Measurements from ENCODE around the gene AGBL1. TPM values are rescaled to one million over a fixed set of nuclear protein-coding genes. Genes with fewer than 3 reads are reported as not detected.

AGBL1 gene
- total and polyA plus RNA-seq, 2 donors, result under 0.01 to 0.02 TPM

GRCh38 chr15:86375733-86376280, 296.1 kb downstream of the AGBL1 start:
- no peaks in the 10 kb centered on the region for H3K4me1 ChIP-seq (ENCODE audit: control insufficient read depth in 2 of 2, insufficient read depth in 2 of 2, low read length in 2 of 2)
- H3K9me3 ChIP-seq (ENCODE audit: control insufficient read depth in 2 of 2, insufficient read depth in 1 of 2, low read length in 1 of 2), result no peaks in the 10 kb centered on the region
- no peak for DNase-seq (ENCODE audit: low read depth in 6 of 9, low spot score in 9 of 9)
- no peak overlapping the region for H3K27ac ChIP-seq (ENCODE audit: low read depth in 1 of 2, low read length in 1 of 2)
- H3K27me3 ChIP-seq (ENCODE audit: control insufficient read depth in 2 of 2, insufficient read depth in 1 of 2, low read length in 1 of 2), result no peaks in the 10 kb centered on the region
- no peaks in the 10 kb centered on the region for H3K36me3 ChIP-seq (ENCODE audit: control insufficient read depth in 2 of 2, insufficient read depth in 2 of 2, low read length in 1 of 2)
- 84% methylated on average over 1 of the region's 1 CpG for WGBS
- H3K4me3 ChIP-seq (ENCODE audit: low read length in 2 of 2), result no peak overlapping the region

- Histone ChIP-seq H3K27me3 (ENCODE audit: control insufficient read depth in 2 of 2, insufficient read depth in 1 of 2, low read length in 1 of 2) (no peaks in the 10 kb centered on the region), H3K4me1 (ENCODE audit: control insufficient read depth in 2 of 2, insufficient read depth in 2 of 2, low read length in 2 of 2) (no peaks in the 10 kb centered on the region), H3K36me3 (ENCODE audit: control insufficient read depth in 2 of 2, insufficient read depth in 2 of 2, low read length in 1 of 2) (no peaks in the 10 kb centered on the region), H3K27ac (ENCODE audit: low read depth in 1 of 2, low read length in 1 of 2) (no peak overlapping the region), H3K4me3 (ENCODE audit: low read length in 2 of 2) (no peak overlapping the region), H3K9me3 (ENCODE audit: control insufficient read depth in 2 of 2, insufficient read depth in 1 of 2, low read length in 1 of 2) (no peaks in the 10 kb centered on the region)
- DNase-seq (ENCODE audit: low read depth in 6 of 9, low spot score in 9 of 9), result no peak
- WGBS, result 79% methylated on average over 1 of the region's 1 CpG
Observed at GRCh38 chr15:86377914-86378313, 298.2 kb downstream of the AGBL1 start.

- Histone ChIP-seq H3K4me3 (ENCODE audit: low read length in 2 of 2) (no peak overlapping the region), H3K9me3 (ENCODE audit: control insufficient read depth in 2 of 2, insufficient read depth in 1 of 2, low read length in 1 of 2) (no peaks in the 10 kb centered on the region), H3K27ac (ENCODE audit: low read depth in 1 of 2, low read length in 1 of 2) (no peak overlapping the region), H3K27me3 (ENCODE audit: control insufficient read depth in 2 of 2, insufficient read depth in 1 of 2, low read length in 1 of 2) (no peaks in the 10 kb centered on the region), H3K36me3 (ENCODE audit: control insufficient read depth in 2 of 2, insufficient read depth in 2 of 2, low read length in 1 of 2) (no peaks in the 10 kb centered on the region), H3K4me1 (ENCODE audit: control insufficient read depth in 2 of 2, insufficient read depth in 2 of 2, low read length in 2 of 2) (no peaks in the 10 kb centered on the region)
- WGBS, result 91% methylated on average over 5 of the region's 5 CpGs
- DNase-seq (ENCODE audit: low read depth in 6 of 9, low spot score in 9 of 9), result no peak
Observed at GRCh38 chr15:86382341-86382740, 302.7 kb downstream of the AGBL1 start.

GRCh38 chr15:86383611-86384010, 303.9 kb downstream of the AGBL1 start:
- Histone ChIP-seq H3K27me3 (ENCODE audit: control insufficient read depth in 2 of 2, insufficient read depth in 1 of 2, low read length in 1 of 2) (no peaks in the 10 kb centered on the region), H3K36me3 (ENCODE audit: control insufficient read depth in 2 of 2, insufficient read depth in 2 of 2, low read length in 1 of 2) (no peaks in the 10 kb centered on the region), H3K27ac (ENCODE audit: low read depth in 1 of 2, low read length in 1 of 2) (no peak overlapping the region), H3K4me3 (ENCODE audit: low read length in 2 of 2) (no peak overlapping the region), H3K9me3 (ENCODE audit: control insufficient read depth in 2 of 2, insufficient read depth in 1 of 2, low read length in 1 of 2) (no peaks in the 10 kb centered on the region), H3K4me1 (ENCODE audit: control insufficient read depth in 2 of 2, insufficient read depth in 2 of 2, low read length in 2 of 2) (no peaks in the 10 kb centered on the region)
- WGBS, result 91% methylated on average over 6 of the region's 6 CpGs
- no peak for DNase-seq (ENCODE audit: low read depth in 6 of 9, low spot score in 9 of 9)

- Histone ChIP-seq H3K27me3 (ENCODE audit: control insufficient read depth in 2 of 2, insufficient read depth in 1 of 2, low read length in 1 of 2) (no peaks in the 10 kb centered on the region), H3K27ac (ENCODE audit: low read depth in 1 of 2, low read length in 1 of 2) (no peak overlapping the region), H3K4me1 (ENCODE audit: control insufficient read depth in 2 of 2, insufficient read depth in 2 of 2, low read length in 2 of 2) (no peaks in the 10 kb centered on the region), H3K9me3 (ENCODE audit: control insufficient read depth in 2 of 2, insufficient read depth in 1 of 2, low read length in 1 of 2) (no peaks in the 10 kb centered on the region), H3K4me3 (ENCODE audit: low read length in 2 of 2) (no peak overlapping the region), H3K36me3 (ENCODE audit: control insufficient read depth in 2 of 2, insufficient read depth in 2 of 2, low read length in 1 of 2) (no peaks in the 10 kb centered on the region)
- DNase-seq (ENCODE audit: low read depth in 6 of 9, low spot score in 9 of 9), result no peak
- WGBS, result 88% methylated on average over 6 of the region's 6 CpGs
Observed at GRCh38 chr15:86384186-86384585, 304.5 kb downstream of the AGBL1 start.

GRCh38 chr15:86392296-86392695, 312.6 kb downstream of the AGBL1 start:
- Histone ChIP-seq H3K4me1 (ENCODE audit: control insufficient read depth in 2 of 2, insufficient read depth in 2 of 2, low read length in 2 of 2) (no peaks in the 10 kb centered on the region), H3K36me3 (ENCODE audit: control insufficient read depth in 2 of 2, insufficient read depth in 2 of 2, low read length in 1 of 2) (no peaks in the 10 kb centered on the region), H3K27me3 (ENCODE audit: control insufficient read depth in 2 of 2, insufficient read depth in 1 of 2, low read length in 1 of 2) (no peaks in the 10 kb centered on the region), H3K27ac (ENCODE audit: low read depth in 1 of 2, low read length in 1 of 2) (no peak overlapping the region), H3K9me3 (ENCODE audit: control insufficient read depth in 2 of 2, insufficient read depth in 1 of 2, low read length in 1 of 2) (no peaks in the 10 kb centered on the region), H3K4me3 (ENCODE audit: low read length in 2 of 2) (no peak overlapping the region)
- no peak for DNase-seq (ENCODE audit: low read depth in 6 of 9, low spot score in 9 of 9)
- 97% methylated on average over 1 of the region's 1 CpG for WGBS

GRCh38 chr15:86392874-86393273, 313.2 kb downstream of the AGBL1 start:
- no peaks in the 10 kb centered on the region for H3K9me3 ChIP-seq (ENCODE audit: control insufficient read depth in 2 of 2, insufficient read depth in 1 of 2, low read length in 1 of 2)
- no peaks in the 10 kb centered on the region for H3K27me3 ChIP-seq (ENCODE audit: control insufficient read depth in 2 of 2, insufficient read depth in 1 of 2, low read length in 1 of 2)
- no peaks in the 10 kb centered on the region for H3K36me3 ChIP-seq (ENCODE audit: control insufficient read depth in 2 of 2, insufficient read depth in 2 of 2, low read length in 1 of 2)
- DNase-seq (ENCODE audit: low read depth in 6 of 9, low spot score in 9 of 9), result no peak
- WGBS, result 82% methylated on average over 2 of the region's 2 CpGs
- no peak overlapping the region for H3K27ac ChIP-seq (ENCODE audit: low read depth in 1 of 2, low read length in 1 of 2)
- no peak overlapping the region for H3K4me3 ChIP-seq (ENCODE audit: low read length in 2 of 2)
- no peaks in the 10 kb centered on the region for H3K4me1 ChIP-seq (ENCODE audit: control insufficient read depth in 2 of 2, insufficient read depth in 2 of 2, low read length in 2 of 2)

GRCh38 chr15:86394866-86395265, 315.2 kb downstream of the AGBL1 start:
- WGBS, result 96% methylated on average over 1 of the region's 1 CpG
- DNase-seq (ENCODE audit: low read depth in 6 of 9, low spot score in 9 of 9), result no peak
- no peak overlapping the region for H3K4me3 ChIP-seq (ENCODE audit: low read length in 2 of 2)
- H3K27me3 ChIP-seq (ENCODE audit: control insufficient read depth in 2 of 2, insufficient read depth in 1 of 2, low read length in 1 of 2), result no peaks in the 10 kb centered on the region
- H3K4me1 ChIP-seq (ENCODE audit: control insufficient read depth in 2 of 2, insufficient read depth in 2 of 2, low read length in 2 of 2), result no peaks in the 10 kb centered on the region
- H3K9me3 ChIP-seq (ENCODE audit: control insufficient read depth in 2 of 2, insufficient read depth in 1 of 2, low read length in 1 of 2), result no peaks in the 10 kb centered on the region
- no peak overlapping the region for H3K27ac ChIP-seq (ENCODE audit: low read depth in 1 of 2, low read length in 1 of 2)
- H3K36me3 ChIP-seq (ENCODE audit: control insufficient read depth in 2 of 2, insufficient read depth in 2 of 2, low read length in 1 of 2), result no peaks in the 10 kb centered on the region

- 82% methylated on average over 5 of the region's 5 CpGs for WGBS
- Histone ChIP-seq H3K4me3 (ENCODE audit: low read length in 2 of 2) (no peak overlapping the region), H3K4me1 (ENCODE audit: control insufficient read depth in 2 of 2, insufficient read depth in 2 of 2, low read length in 2 of 2) (no peaks in the 10 kb centered on the region), H3K9me3 (ENCODE audit: control insufficient read depth in 2 of 2, insufficient read depth in 1 of 2, low read length in 1 of 2) (no peaks in the 10 kb centered on the region), H3K27ac (ENCODE audit: low read depth in 1 of 2, low read length in 1 of 2) (no peak overlapping the region), H3K27me3 (ENCODE audit: control insufficient read depth in 2 of 2, insufficient read depth in 1 of 2, low read length in 1 of 2) (no peaks in the 10 kb centered on the region), H3K36me3 (ENCODE audit: control insufficient read depth in 2 of 2, insufficient read depth in 2 of 2, low read length in 1 of 2) (no peaks in the 10 kb centered on the region)
- no peak for DNase-seq (ENCODE audit: low read depth in 6 of 9, low spot score in 9 of 9)
Observed at GRCh38 chr15:86399041-86399954, 319.6 kb downstream of the AGBL1 start.
